GM21360 (cell line): ENCODE results near the gene SUV39H1.
"Not testable (repeated sequence)": the region's sequence is repeated elsewhere in the genome, so short reads cannot be mapped to it uniquely, and the experiment has no call there.

Experiments used
- ATAC-seq: cut with Tn5 transposase; IDR thresholded peaks from one replicate; pipeline ENCODE4 v1.9.1; 2021; ENCODE audit warnings: mild to moderate bottlenecking, moderate library complexity; ENCODE audit not compliant: unreplicated experiment

Gene SUV39H1

DNA sequence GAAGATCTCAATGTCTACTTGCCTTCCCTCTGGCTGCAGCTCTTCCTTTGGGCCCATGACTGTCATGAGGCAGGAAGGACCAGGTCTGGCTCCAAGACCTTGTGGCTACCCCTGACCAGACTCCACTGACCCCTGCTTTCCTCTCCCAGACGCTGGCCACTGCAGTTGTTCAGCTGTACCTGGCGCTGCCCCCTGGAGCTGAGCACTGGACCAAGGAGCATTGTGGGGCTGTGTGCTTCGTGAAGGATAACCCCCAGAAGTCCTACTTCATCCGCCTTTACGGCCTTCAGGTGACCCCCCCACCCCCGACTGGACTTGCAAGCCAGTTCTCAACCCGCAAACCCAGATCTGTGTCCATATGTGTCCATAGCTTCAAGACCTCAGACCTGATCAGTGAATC lies 12.4 kb upstream of the SUV39H1 start:
- no peak for ATAC-seq

DNA sequence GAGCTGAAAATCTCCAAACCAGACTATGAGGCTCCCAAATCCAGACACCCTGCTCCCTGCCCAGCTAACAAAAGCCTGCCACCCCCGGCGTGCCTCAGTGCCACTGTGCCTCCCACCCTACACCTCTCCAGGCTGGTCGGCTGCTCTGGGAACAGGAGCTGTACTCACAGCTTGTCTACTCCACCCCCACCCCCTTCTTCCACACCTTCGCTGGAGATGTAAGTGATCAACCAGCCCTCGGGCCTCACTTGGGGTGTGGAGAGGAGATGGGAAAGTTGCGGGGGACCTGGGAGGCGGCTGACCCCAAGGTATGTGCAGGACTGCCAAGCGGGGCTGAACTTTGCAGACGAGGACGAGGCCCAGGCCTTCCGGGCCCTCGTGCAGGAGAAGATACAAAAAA lies 11.1 kb upstream of the SUV39H1 start:
- no peak for ATAC-seq

DNA sequence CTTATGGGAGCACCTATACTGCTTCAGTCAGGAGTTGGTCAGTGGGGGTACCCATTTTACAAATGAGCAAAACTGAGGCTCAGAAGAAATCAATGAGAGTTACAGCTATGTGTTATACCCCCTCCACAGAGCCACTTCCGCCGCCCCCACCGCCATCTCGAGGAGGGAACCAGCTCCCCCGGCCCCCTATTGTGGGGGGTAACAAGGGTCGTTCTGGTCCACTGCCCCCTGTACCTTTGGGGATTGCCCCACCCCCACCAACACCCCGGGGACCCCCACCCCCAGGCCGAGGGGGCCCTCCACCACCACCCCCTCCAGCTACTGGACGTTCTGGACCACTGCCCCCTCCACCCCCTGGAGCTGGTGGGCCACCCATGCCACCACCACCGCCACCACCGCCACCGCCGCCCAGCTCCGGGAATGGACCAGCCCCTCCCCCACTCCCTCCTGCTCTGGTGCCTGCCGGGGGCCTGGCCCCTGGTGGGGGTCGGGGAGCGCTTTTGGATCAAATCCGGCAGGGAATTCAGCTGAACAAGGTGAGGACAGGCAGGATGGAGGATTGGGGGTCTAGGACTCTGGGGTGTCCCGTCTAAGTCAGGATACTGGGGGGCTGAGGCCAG lies 7.9 kb upstream of the SUV39H1 start:
- no peak for ATAC-seq

DNA sequence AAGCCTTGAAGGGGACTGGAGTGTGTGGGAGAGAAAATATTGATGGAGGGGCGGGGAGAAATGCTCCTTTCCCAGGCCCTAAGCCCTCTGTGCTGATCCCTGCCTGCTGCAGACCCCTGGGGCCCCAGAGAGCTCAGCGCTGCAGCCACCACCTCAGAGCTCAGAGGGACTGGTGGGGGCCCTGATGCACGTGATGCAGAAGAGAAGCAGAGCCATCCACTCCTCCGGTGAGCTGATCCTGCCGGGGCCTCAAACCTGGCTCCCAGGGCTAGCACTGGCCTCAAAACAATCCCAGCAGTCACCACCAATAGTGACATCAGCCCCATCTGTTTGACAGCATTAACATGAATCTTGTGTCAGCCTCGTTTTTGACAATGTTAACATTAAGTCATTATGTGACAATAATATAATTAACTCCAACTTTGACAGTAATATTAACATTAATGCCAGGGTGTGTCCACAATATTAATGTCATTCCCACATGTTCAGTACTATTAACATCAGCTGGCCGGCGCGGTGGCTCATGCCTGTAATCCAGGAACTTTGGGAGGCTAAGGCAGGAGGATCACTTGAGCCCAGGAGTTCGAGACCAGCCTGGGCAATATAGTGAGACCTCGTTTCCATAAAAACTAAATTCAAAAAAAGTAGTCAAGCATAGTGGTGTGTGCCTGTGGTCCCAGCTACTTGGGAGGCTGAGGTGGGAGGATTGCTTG lies 7.2 kb upstream of the SUV39H1 start:
- no peak for ATAC-seq

DNA sequence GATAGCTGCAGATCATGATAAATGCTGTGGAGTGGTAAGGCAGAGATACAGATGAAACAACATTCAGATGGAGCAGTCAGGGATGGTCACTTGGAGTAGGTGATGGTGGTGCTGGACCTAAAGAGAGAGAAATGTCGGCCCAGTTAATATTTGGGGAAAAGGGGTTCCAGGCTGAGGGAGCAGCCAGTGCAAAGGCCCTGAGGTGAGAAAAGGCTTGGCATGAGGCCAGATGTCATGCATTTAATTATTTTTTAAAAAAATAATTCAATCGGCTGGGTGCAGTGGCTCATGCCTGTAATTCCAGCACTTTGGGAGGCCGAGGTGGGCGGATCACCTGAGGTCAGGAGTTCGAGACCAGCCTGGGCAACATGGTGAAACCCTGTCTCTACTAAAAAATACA lies 4.8 kb upstream of the SUV39H1 start:
- ATAC-seq: not testable (repeated sequence)

DNA sequence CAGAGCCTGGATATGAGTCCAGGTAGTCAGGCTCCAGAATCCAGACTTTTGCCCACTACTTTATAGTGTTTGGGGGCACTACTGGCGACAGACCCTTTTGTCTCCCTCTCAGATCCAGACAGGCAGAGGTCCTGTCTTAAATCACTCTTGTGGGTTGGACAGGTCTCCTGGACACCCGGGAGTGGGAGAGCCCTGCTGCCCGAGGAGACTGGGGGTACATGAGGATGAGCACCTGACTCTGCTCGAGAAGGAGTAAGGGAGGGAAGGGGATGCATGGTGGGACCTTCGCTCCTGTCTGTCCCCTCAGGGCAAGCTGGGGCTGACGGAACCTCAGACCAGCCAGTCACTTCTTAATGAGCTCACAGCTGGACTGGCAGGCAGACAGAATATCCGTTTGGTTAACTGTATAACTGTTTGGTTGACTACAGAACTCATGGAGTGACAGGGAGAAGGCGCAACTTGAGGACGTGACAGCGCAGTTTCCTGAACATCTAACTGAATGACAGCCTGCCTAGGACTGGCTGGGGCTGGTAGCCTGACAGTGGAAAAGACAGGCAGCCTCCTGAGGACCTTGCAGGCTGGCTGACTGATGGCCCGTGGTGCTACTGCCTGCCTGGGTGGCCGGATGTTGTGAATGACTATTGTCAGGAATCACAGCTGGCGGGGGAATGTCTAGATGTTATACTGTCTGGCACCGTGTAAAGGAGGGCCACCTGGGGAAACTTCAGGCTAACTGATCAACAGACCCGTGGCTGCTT lies 1.6 kb upstream of the SUV39H1 start:
- no peak for ATAC-seq

DNA sequence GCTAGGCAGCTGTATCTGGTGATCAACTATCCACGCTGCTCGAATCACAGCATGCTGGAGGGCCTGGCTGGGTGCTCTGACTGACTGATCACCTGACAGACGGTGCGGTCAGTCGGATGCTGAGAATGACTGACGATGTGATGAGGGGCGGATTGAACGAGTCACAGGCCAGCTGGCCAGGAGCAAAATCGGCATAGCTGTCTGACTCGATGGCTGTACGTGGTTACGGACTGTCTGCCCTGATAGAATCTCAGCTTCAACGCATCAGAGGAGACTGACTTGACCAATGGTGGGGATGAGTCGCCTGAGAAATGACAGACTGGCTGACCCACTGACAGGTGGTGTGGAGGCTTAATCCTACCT lies 1.0 kb upstream of the SUV39H1 start:
- no peak for ATAC-seq

DNA sequence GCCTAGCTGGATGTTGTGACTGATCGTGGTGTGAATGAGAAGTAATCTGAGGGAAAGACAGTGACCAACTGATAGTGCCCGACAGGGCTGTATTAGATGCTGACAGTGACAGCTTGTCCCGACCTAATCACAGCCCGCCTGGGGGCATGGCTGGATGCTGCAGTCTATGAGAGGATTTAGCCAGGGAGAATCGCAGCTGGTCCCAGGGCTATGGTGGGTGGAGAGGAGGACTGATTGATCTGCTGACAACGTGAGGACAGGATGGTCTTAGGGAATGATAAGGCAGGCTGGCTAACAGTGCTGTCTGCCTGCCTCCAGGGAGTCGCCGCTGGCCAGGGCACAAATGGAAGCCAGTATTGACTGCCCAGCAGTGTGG lies 621 bp upstream of the SUV39H1 start:
- ATAC-seq: no peak

DNA sequence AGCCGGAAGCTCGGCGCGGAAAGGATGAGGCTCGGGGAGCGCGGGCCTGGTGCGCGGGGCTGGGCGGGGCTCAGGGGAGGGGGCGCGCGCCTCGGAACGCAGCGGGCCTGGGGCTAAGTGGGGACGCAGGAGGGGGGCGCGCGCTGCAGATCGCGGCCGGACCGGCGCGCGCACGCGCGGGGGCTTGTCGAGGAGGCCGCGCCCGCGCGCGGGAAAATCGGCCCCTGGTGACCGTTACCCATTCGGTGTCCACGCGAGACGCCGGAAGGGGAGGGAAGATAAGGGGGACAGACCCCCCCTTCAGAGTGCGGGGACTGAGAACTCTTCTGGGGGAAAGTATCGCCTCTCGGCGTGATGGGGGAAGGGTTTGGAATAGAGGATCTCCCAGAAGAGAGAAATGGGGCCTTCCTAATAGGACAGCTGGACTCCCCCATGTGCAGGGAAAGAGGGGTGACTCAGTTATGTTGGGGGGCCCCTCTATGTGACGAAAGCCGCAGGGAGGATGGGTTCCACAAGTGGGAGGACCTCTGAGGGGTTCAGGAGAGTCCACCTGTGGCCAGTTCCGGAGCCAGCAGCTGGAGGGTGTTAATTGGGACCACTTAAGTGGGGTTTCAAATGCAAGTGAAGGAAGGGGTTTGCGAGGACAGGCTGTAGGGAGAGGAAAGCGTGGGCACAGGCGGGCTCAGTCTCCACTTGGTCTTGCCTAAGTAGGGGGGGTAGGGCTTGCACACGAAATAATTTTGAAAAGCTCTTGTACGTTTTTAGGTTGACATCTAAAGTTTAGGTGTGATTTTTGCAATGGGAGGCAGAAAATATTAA lies 584 bp downstream of the SUV39H1 start:
- ATAC-seq: peak; percentile 13

DNA sequence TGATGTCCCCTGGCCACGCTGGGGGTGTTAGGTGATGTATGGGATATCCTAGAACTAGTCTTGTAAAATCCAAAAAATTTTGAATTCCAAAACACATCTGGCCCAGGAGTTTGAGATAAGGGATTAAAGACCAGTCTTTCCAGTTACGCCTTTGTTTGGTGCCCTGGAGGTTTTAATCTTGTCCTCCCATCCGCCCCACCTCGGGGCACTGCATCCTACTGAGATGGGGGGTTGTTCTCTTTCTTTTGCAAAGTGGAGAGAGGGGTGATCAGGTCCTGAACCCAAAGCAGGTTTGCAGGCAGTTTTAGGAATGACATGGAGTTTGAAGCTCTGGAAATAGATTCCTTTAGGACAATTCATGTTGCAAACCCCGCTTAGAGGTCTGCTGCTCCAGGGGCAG lies 1.8 kb downstream of the SUV39H1 start:
- no peak for ATAC-seq

DNA sequence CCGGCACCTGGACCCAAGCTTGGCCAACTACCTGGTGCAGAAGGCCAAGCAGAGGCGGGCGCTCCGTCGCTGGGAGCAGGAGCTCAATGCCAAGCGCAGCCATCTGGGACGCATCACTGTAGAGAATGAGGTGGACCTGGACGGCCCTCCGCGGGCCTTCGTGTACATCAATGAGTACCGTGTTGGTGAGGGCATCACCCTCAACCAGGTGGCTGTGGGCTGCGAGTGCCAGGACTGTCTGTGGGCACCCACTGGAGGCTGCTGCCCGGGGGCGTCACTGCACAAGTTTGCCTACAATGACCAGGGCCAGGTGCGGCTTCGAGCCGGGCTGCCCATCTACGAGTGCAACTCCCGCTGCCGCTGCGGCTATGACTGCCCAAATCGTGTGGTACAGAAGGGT lies 3.7 kb downstream of the SUV39H1 start:
- ATAC-seq: no peak

DNA sequence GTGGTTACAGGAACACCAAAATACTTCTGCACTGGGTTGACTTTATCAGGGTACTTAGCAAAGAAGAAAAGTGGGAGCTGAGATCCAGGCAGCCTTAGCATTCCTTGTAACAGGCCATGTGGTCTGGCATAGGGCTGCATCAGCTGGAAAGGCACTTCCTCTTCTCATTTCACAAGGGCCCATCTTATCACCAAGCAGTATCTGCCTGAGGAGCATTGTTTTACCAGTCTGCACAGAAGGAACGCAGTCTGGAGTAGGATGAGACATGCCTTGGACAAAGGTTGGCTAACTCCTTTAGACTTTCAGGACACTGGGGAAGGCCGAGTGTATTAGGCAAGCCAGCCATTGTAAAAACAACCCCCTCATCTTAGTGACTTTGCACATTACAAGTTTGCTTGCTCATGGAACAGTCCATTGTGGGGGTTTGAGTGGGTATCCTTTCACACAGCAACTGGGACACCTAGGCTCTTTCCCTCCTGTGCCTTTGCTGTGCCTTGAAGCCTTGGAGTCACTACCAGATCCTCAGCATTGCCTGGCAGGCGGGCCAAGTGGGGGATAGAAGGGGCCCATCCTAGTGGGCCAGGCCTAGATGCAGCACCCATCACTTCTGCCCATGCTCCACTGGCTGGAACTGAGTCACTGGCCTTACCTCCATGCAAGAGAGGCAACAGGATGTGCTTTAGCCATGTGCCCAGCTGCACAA lies 4.6 kb downstream of the SUV39H1 start:
- ATAC-seq: no peak

DNA sequence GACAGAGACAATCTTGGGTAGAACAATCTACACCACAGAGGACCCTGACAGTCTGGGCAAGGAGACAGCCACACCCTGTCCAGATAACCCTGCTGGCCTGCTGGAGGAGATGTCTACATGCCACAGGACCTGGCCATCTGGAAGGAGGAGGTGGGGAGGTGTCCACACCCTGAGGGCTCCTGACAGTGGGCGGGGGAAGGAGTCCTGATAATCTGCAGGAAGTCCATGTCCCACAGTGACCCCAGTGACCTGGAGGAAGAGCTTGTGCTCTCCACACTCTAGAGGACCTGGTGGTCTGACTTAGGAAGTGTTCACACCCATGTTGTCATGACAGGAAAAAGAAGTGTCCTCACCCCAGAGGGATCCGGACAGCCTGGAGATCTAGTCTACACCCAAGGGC lies 5.5 kb downstream of the SUV39H1 start:
- no peak for ATAC-seq

DNA sequence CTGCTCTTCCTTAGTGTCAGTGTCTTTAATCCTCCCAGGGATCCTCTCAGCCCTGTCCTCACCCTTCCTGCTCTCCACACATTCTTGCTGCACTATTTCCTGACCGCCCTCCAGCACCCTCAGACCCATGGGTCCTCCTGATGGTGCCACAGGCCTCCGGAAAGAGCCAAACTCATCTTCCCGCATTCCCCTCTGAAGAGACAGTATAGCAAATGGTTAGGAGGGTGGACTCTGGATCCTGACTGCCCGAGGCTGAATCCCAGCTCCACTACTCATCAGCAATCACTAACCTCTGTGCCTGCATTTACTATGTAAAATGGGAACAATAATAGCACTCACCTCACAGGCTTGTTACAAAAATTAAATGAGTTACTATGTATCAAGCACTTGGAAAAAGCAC lies 6.2 kb downstream of the SUV39H1 start:
- ATAC-seq: no peak

DNA sequence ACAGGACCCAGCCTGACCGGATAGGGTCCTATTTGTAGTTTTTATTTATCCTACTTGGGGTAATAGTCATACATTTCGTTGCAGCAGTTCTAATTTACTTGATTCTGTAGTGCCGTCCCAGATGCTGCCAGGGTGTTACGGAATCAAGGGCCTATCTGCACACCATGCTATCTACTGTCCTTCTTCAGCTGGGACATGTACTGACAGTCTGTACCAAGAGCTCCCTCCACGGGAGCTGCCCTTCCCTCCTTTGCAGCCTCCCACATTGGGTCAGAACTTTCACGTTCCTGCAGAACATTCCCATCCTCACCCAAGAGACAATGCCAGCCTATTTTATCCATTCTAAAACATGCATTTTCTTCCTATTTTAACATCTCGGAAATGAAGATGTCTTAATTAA lies 6.7 kb downstream of the SUV39H1 start:
- no peak for ATAC-seq

DNA sequence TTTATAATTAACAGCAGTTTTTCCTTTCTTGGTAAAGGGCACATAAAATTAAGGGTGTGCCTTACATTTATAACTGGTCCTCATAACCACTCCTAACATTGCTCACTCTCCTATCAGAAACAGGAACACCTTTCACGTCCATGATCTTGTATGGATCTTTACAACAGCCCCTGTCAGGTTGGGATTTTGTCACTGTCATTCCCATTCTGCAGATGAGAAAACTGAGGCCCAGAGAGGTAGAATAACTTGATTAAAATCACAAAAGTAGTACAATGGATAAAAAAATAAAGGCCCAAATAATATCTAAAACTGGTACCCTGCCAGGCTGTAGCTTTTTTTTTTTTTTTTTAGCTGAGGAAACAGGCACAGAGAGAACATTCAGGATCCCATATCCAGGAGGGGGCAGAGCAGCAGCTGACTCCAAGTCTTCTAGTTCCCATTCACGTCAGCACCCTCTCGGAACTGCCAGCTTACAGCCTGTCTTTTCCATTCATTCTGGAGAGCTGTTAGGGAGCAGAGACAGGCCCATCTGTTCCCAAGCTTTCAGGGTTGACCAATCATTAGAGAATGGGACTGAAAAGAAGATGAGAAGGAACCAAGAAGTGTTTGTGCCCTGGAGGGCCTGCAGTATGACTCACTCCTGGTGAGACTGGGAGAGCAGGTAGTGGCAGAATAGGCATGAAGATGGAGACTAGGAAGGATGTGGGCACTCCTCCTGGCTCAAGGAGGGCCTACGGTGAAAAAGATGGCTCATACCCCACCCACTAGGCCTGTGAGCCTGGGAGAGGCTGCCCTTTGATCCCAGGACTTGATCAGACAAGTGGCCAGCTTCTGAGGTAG lies 7.3 kb downstream of the SUV39H1 start:
- ATAC-seq: no peak

DNA sequence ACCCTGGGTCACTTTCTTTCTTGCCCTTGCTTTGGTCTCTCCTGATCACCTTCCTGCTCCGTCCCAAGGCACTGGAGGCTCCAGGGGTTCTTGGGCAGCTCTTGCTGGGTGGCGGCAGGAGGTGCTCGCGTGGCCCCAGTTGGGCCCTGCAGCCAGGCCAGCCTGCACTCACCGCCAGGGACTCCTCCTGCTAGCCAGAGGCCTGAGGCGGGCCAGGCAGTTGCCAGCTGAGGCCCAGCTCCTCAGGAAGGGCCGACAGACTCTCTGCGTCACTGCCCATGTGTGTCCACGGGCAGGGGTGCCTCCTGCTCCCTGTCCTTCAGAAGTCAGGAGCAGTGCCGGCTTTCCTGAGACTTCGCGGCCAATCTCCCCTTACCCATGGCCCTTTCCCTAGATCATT lies 9.3 kb downstream of the SUV39H1 start:
- no peak for ATAC-seq

DNA sequence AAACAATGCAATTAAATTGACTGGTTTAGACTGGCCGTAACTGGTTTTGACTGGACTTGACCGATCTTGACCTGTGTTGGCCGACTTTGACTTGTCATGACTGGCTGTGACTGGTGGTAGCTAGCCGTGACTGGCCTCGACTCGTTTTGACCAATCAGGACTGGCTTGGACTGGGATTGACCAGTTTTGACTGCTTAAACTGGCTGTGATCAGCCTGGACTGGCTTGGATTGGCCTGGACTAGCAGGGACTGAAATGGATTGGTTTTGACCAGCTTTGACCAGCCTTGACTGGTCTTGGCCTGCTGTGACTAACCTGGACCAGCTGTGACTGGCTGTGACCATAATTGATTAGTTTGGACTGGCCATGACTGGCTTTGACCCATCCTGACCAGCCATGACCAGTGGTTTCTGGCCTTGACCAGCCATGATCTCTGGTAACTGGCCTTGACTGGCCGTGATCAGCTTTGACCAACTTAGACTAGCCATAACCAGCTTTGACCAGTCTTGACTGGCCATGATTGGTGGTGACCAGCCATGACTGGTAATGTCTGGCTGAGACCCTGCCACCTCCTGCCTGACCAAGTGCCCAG lies 13.1 kb downstream of the SUV39H1 start:
- no peak for ATAC-seq

DNA sequence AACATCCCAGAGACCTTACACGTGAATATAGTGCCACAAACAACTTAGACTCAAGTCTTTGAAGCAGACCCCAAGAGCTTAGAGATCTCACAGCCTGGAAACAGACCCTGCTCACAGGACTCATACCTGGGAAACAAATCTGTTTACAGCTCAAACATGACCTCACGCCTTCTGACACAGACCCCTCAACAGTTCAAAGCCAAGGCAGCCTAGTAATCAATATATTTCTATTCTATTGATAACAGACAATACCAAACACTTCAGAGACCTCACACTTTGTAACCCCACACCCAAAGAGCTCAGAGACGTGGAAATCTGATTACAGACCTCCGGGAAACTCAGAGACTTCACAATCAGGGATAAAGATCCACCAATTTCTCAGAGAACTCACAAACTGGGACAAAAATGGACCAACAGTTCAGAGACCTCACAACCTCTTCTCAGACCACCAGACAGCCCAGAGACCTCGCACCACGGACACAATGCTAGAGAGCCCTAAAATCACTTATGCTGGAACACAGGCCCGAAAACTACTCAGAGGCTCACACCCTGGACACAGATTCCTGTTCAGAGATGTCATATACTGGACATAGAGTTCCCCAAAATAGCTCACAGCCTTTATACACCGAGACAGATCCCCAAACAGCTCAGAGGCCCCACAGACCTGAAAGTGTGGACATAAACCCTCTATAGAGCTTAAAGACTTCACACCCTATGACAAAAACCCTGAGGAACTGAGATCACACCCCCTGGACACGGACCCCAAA lies 14.8 kb downstream of the SUV39H1 start:
- no peak for ATAC-seq
